Caco-2 (cell line): ENCODE data around the gene HNF1B. TPM values are rescaled to one million over a fixed set of nuclear protein-coding genes. Genes with fewer than 3 reads are reported as not detected.

Source experiments
- BruUV-seq: library from RNA; stranded (reverse); fragments of 400-500 nt; replicated peaks from 2 replicates; lab custom pipeline; 2021; lab: Mats Ljungman, UMichigan
- CTCF ChIA-PET: fragments of 300-600 bp; sonication (Branson Sonifier 250); formaldehyde crosslinking; loops from one replicate; lab custom pipeline; 2022; ENCODE audit warnings: antibody characterized with exemption; lab: Charles Lee
- POLR2A ChIA-PET: fragments of 300-600 bp; sonication (Branson Sonifier 250); formaldehyde crosslinking; loops from one replicate; lab custom pipeline; 2022; ENCODE audit warnings: antibody characterized with exemption; lab: Charles Lee
- DNase-seq, 2 experiments: peaks; one replicate each; pipeline versions ENCODE4 v3.0.0 to v3.0.0-alpha.2; 2020 to 2022
- H3K27me3 ChIP-seq: replicated peaks from 2 replicates; pipeline ENCODE4 v1.6.0; 2011; ENCODE audit warnings: low read length; ENCODE audit not compliant: control insufficient read depth, insufficient read depth
- H3K36me3 ChIP-seq: 2 replicates; pipeline ENCODE4 v1.5.1; 2011; ENCODE audit warnings: low read length; ENCODE audit not compliant: control insufficient read depth, insufficient read depth
- H3K4me1 ChIP-seq: fragments of 250-450 bp; sonication (Bioruptor Pico); 2 replicates; pipeline ENCODE4 v1.5.1; 2020; ENCODE audit warnings: mild to moderate bottlenecking
- H3K4me3 ChIP-seq: 2 replicates; pipeline ENCODE4 v1.5.1; 2011; ENCODE audit warnings: low read depth, mild to moderate bottlenecking, control low read depth, low read length
- H3K9me3 ChIP-seq: fragments of 250-450 bp; sonication (Bioruptor Pico); 2 replicates; pipeline ENCODE4 v1.5.1; 2020; ENCODE audit warnings: mild to moderate bottlenecking, moderate library complexity
- H3K27ac Mint-ChIP-seq: one replicate; pipeline ENCODE4 v1.8.0; 2022; ENCODE audit warnings: mixed read lengths; ENCODE audit not compliant: unreplicated experiment
- H3K27me3 Mint-ChIP-seq: one replicate; pipeline ENCODE4 v1.8.0; 2022; ENCODE audit warnings: mixed read lengths; ENCODE audit not compliant: insufficient read depth, unreplicated experiment
- H3K36me3 Mint-ChIP-seq: one replicate; pipeline ENCODE4 v1.8.0; 2022; ENCODE audit warnings: mild to moderate bottlenecking, mixed read lengths; ENCODE audit not compliant: insufficient read depth, unreplicated experiment
- H3K4me1 Mint-ChIP-seq: one replicate; pipeline ENCODE4 v1.8.0; 2022; ENCODE audit warnings: low read depth, mixed read lengths; ENCODE audit not compliant: unreplicated experiment
- H3K4me3 Mint-ChIP-seq: one replicate; pipeline ENCODE4 v1.8.0; 2022; ENCODE audit warnings: mild to moderate bottlenecking, moderate library complexity, mixed read lengths; ENCODE audit not compliant: unreplicated experiment
- H3K9me3 Mint-ChIP-seq: one replicate; pipeline ENCODE4 v1.8.0; 2022; ENCODE audit warnings: mixed read lengths; ENCODE audit not compliant: unreplicated experiment
- CTCF ChIP-seq, 2 experiments: fragments of 200-600 bp in 1 of 2; IDR thresholded peaks; 1 replicate in 1 of 2; 2 replicates in 1 of 2; pipeline versions ENCODE4 v1.5.1 to v1.8.0; 2011 to 2022; ENCODE audit warnings: antibody characterized with exemption in 1 of 2, control low read depth in 1 of 2, inconsistent platforms in 1 of 2, low read depth in 1 of 2, low read length in 1 of 2, mild to moderate bottlenecking in 1 of 2, moderate library complexity in 1 of 2; ENCODE audit not compliant: insufficient read depth in 1 of 2, severe bottlenecking in 1 of 2, unreplicated experiment in 1 of 2
- intact Hi-C: fragments of 100-400 bp; cut with micrococcal nuclease; formaldehyde crosslinking; loops from one replicate; pipeline ENCODE4 v1.10.0; 2022; ENCODE audit not compliant: unreplicated experiment
- total RNA-seq: library from RNA; stranded (reverse); gene quantifications from 2 replicates; pipeline ENCODE4 v1.2.3, GENCODE V29; 2022

Gene HNF1B
- total RNA-seq, 1 experiment from 2014 or later = 36.9 TPM

GRCh38 chr17:37718324-37719048 lies 26.4 kb downstream of the HNF1B start:
- Mint-ChIP-seq H3K27ac (peak overlapping the region; percentile 65), H3K36me3 (peaks cover 37% of the 10 kb centered on the region), H3K4me1 (peaks cover 31% of the 10 kb centered on the region), H3K9me3 (no peaks in the 10 kb centered on the region), H3K4me3 (no peak overlapping the region), H3K27me3 (no peaks in the 10 kb centered on the region)
- intact Hi-C loops = loop anchor here (10.0 kb wide), 1 partner anchor 986 kb away; the partner anchor contains the start of gene MLLT6
- DNase-seq = no peak
- BruUV-seq = no TSS peak
- Histone ChIP-seq H3K36me3 (peaks cover 5% of the 10 kb centered on the region), H3K4me1 (peaks cover 28% of the 10 kb centered on the region), H3K4me3 (no peak overlapping the region), H3K27me3 (no peaks in the 10 kb centered on the region), H3K9me3 (no peaks in the 10 kb centered on the region)
- no peak for TF ChIP-seq CTCF (IDR thresholded peaks at IDR 0.05; ENCODE audit: insufficient read depth in 1 of 2, low read depth in 1 of 2, low read length in 1 of 2, severe bottlenecking in 1 of 2, unreplicated experiment in 1 of 2)
- ChIA-PET POLR2A (interaction anchor here (0.7 to 2.1 kb wide), 2 partner anchors 27 to 73 kb away, joined by 3 to 5 read pairs; partner anchors contain the start of gene HNF1B), CTCF (interaction anchor here (1.0 to 1.5 kb wide), 4 partner anchors 10 to 47 kb away, joined by 3 to 5 read pairs (median 4); partner anchors contain the start of gene HNF1B)

DNA sequence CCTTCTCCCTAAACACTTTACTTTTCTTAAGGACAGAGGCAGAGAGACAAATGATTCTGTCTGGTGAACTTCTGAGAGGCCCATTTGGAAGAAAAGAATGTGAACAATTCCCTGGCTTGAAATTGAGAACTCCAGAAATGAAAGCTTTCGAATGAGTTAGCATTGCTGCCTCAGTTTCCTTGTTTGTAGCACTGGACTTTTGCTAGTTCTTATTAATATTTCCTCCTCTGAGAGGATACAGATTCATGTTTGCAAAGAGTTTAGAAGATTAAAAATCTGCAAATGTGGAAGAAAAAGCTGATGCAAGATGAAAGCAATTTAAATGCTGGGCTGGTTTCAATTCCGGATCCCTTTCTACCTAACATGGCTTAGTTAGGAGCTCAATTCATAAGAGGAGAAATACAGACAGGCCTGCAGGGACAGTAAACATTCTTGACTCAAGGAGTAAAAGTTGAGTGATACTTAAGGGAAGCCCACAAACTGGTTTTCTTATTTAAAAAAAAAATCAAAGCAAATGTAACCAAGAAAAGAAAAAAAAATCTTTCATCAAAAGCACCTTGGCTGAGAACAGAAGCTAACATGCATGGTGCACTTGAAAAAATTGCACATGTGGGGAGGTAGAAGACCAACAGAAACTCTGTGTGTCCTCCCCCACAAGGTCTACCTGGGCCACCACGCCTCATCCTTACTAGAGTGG lies 27.1 kb downstream of the HNF1B start:
- peaks cover 28% of the 10 kb centered on the region for H3K4me1 ChIP-seq
- no peaks in the 10 kb centered on the region for H3K27me3 Mint-ChIP-seq
- H3K36me3 Mint-ChIP-seq = peaks cover 38% of the 10 kb centered on the region
- peaks cover 31% of the 10 kb centered on the region for H3K4me1 Mint-ChIP-seq
- peaks cover 5% of the 10 kb centered on the region for H3K36me3 ChIP-seq
- no peak for DNase-seq
- ChIA-PET POLR2A (interaction anchor here (0.5 to 2.1 kb wide), 4 partner anchors 9 to 72 kb away, joined by 3 to 10 read pairs (median 6); partner anchors contain the start of gene HNF1B), CTCF (interaction anchor here (0.6 to 1.5 kb wide), 5 partner anchors 9 to 46 kb away, joined by 3 to 7 read pairs (median 4); partner anchors contain the start of gene HNF1B)
- no peak overlapping the region for H3K4me3 ChIP-seq
- H3K27me3 ChIP-seq = no peaks in the 10 kb centered on the region
- H3K9me3 Mint-ChIP-seq = no peaks in the 10 kb centered on the region
- intact Hi-C loops = loop anchor here (10.0 kb wide), 1 partner anchor 987 kb away; the partner anchor contains the start of gene MLLT6
- BruUV-seq = TSS peak; percentile 74
- peak overlapping the region; percentile 65 for H3K27ac Mint-ChIP-seq
- TF ChIP-seq CTCF (IDR thresholded peaks at IDR 0.05; ENCODE audit: insufficient read depth in 1 of 2, low read depth in 1 of 2, low read length in 1 of 2, severe bottlenecking in 1 of 2, unreplicated experiment in 1 of 2) = no peak
- H3K4me3 Mint-ChIP-seq = peak overlapping the region; percentile 3
- H3K9me3 ChIP-seq = no peaks in the 10 kb centered on the region

- no peak for TF ChIP-seq CTCF (IDR thresholded peaks at IDR 0.05; ENCODE audit: insufficient read depth in 1 of 2, low read depth in 1 of 2, low read length in 1 of 2, severe bottlenecking in 1 of 2, unreplicated experiment in 1 of 2)
- H3K27me3 ChIP-seq = no peaks in the 10 kb centered on the region
- Mint-ChIP-seq H3K36me3 (peaks cover 58% of the 10 kb centered on the region), H3K4me3 (no peak overlapping the region), H3K27ac (peak overlapping the region; percentile 31), H3K27me3 (no peaks in the 10 kb centered on the region), H3K9me3 (no peaks in the 10 kb centered on the region), H3K4me1 (peaks cover 38% of the 10 kb centered on the region)
- no peak overlapping the region for H3K4me3 ChIP-seq
- ChIA-PET CTCF (no interaction called here), POLR2A (no interaction called here)
- H3K4me1 ChIP-seq = peaks cover 44% of the 10 kb centered on the region
- no peaks in the 10 kb centered on the region for H3K9me3 ChIP-seq
- no peak for DNase-seq
- intact Hi-C loops = loop anchor here (10.0 kb wide), 1 partner anchor 990 kb away; the partner anchor contains the start of gene MLLT6
- H3K36me3 ChIP-seq = peaks cover 2% of the 10 kb centered on the region; the same call in 1 of the 2 replicates
- no TSS peak for BruUV-seq
Measured at GRCh38 chr17:37714897-37715296, 30.0 kb downstream of the HNF1B start.
